ENCODE data around the gene UTF1. TPM values are rescaled to one million over a fixed set of nuclear protein-coding genes. Genes with fewer than 3 reads are reported as not detected.
A peak's percentile ranks its signal among the peaks of the same experiment; 100 is the strongest.
"Not testable (repeated sequence)": the region's sequence is repeated elsewhere in the genome, so short reads cannot be mapped to it uniquely, and the experiment has no call there.

Gene UTF1
- polyA plus RNA-seq, 3 donors from 2014 or later, result not detected

DNA sequence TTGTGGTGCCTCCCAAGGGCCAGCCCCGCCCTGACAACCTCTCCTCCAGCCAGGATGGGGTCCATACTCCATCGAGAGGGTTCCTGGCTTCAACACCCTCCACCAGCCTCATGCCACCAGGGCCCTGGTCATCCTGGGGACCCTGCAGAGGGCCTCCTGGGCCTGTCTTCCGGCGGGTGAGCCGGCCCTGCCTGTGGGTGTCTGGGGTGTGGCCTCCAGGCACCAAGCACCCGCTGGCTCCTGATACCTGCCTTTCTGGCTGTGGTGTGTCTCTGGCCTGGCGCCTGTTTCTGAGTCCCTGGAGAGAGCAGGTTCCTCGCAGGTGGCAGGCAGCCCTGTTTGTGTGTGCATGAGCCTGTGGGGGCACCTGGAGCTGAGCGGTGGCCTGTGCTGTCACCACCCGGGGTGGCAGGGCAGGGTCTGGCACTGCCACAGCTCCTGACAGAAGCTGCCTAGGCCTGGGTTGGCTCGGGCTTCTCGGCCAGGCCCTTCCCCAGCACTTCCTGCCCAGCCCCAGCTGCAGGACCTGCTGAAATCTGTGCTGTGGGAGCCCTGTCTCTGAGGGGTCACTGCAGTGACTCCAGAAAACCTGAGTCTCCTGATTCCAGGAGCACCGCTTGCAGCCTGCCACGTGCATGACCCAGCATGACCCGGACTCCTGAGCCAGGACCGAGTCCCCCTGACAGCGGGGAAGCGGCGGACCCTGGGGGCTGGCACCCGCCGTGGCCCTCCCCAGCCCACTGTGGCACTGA lies 28.2 kb downstream of the UTF1 start:
- DNase-seq, result peak in 2 of 3 donors; percentile 30 to 34
- no peaks in the 10 kb centered on the region for H3K9me3 Mint-ChIP-seq
- no peaks in the 10 kb centered on the region for H3K36me3 Mint-ChIP-seq
- H3K27ac Mint-ChIP-seq, result peak overlapping the region; percentile 37 to 72 (median 60)
- peak overlapping the region in 4 of 5 donors; percentile 27 to 63 (median 48) for H3K4me3 Mint-ChIP-seq
- peaks cover 52 to 54% of the 10 kb centered on the region in 2 donors for H3K4me1 Mint-ChIP-seq
- H3K27me3 Mint-ChIP-seq (ENCODE audit: low read depth in 3 of 3), result peaks cover 3 to 17% (median 8%) of the 10 kb centered on the region in 3 donors

DNA sequence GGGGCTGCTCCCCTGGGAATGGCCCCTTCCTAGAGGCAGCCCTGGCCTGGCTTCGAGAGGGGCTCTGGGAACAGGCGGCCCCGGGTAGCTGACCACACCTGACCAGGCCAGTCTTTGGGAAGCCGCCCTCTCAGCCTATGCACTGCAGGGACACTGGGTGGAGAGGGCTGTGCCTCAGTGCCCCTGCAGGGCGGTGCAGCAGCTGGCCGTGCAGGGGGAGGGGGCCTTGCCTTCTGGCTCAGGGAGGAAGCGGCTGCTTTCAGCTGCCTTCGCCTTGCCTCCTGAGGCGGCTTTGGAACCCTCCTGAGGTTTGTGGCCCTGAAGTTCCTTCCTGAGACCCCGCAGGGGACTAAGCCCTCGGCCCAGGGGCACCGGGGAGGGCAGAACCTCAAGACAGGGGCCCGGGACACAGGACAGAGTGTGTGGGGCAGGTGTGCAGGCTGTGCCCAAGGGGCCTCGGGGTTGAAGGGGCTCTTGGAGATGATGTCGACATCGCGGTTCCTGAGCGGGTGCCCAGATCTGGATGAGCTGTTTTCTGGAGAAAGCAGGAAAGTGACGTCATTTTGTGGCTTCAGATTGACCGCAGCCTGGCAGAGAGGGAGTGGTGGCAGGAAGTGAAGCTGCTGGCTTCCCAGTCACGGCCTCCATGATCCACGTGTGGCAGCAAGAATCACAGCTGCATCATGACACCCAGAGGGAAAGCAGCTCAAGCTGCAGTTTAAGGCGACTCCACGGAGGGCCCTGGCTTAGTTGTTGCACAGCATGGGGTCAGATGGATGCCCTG lies 29.0 kb downstream of the UTF1 start:
- no peaks in the 10 kb centered on the region for H3K36me3 Mint-ChIP-seq
- peaks cover 58 to 61% of the 10 kb centered on the region in 2 donors for H3K4me1 Mint-ChIP-seq
- no peaks in the 10 kb centered on the region for H3K9me3 Mint-ChIP-seq
- H3K27me3 Mint-ChIP-seq (ENCODE audit: low read depth in 3 of 3), result peaks cover 3 to 17% (median 8%) of the 10 kb centered on the region in 3 donors
- peak; percentile 59 to 65 (median 61) for DNase-seq
- peak overlapping the region; percentile 71 to 89 (median 86) for H3K27ac Mint-ChIP-seq
- H3K4me3 Mint-ChIP-seq, result peak overlapping the region; percentile 44 to 64 (median 55)

DNA sequence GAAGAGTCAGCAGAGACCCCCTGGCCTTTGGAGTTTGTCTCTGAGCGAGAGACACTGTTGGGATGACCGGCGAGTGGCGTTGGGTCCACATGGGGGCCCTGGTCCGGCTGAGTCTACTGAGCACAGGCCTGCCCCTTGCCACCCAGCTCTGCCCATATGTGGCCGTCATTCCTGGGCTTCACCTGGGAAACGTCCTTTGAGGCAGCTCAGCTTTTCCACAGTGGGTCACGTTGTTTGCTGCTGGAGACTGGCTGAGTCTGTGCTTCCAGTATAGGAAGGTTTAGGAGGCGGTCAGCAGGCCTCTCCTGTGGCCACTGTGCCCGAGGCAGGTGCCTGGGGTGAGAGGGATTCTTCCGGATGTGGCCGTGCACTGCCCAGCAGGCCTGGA lies 29.6 kb downstream of the UTF1 start:
- H3K4me1 Mint-ChIP-seq, result peaks cover 64 to 66% of the 10 kb centered on the region in 2 donors
- H3K27me3 Mint-ChIP-seq (ENCODE audit: low read depth in 3 of 3), result peaks cover 5 to 18% (median 6%) of the 10 kb centered on the region in 3 donors
- no peaks in the 10 kb centered on the region for H3K9me3 Mint-ChIP-seq
- H3K27ac Mint-ChIP-seq, result peak overlapping the region; percentile 71 to 89 (median 86)
- no peaks in the 10 kb centered on the region for H3K36me3 Mint-ChIP-seq
- peak overlapping the region; percentile 44 to 64 (median 55) for H3K4me3 Mint-ChIP-seq
- no peak for DNase-seq

DNA sequence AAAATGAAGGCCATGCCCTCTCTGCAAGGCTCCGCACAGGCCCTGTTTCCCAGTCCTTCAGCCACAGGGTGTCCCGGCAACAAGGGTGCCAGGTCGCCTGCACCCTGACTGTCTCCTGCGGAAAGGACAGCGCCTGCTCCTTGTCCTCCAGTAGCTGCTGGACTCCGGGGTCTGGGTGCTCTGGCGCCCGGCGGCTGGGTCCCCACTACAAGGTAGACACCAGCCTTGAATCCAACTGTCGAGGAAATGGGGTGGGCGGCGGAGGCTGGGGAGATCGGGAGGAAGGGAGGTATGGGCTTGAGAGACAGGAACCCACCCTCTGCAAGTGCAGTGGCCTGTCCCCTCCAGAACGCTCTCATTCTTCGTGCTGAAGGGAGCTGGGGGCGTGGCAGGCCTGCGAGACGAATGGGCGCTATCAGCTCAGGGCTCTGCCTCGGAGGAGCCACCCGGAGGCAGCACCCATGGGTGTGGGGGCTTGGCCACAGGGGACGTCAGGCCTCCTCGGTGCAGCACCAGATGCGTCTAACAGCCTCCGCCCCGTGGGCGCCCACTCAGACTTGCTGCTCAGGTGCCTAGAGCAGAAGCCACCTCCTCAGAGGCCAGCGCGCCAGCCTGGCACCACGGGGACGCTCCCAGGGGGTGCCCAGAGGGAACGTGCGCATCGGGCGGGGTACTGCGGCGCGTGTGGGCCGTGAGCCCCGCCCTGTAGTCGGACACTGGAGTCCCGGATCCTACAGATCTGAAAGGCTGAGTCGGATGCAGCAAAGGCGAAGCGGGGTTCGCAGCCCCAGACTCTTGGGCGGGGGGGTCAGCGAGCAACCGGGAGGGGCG lies 31.1 kb downstream of the UTF1 start:
- peak; percentile 74 to 75 (median 75) for DNase-seq
- peak overlapping the region; percentile 62 to 81 (median 65) for H3K4me3 Mint-ChIP-seq
- peaks cover 0 to 6% (median 6%) of the 10 kb centered on the region in 3 donors for H3K36me3 Mint-ChIP-seq
- H3K4me1 Mint-ChIP-seq, result peaks cover 74 to 79% of the 10 kb centered on the region in 2 donors
- H3K9me3 Mint-ChIP-seq, result no peaks in the 10 kb centered on the region
- peaks cover 5 to 17% (median 6%) of the 10 kb centered on the region in 3 donors for H3K27me3 Mint-ChIP-seq (ENCODE audit: low read depth in 3 of 3)
- peak overlapping the region in 5 of 6 donors; percentile 23 to 88 (median 74) for H3K27ac Mint-ChIP-seq

DNA sequence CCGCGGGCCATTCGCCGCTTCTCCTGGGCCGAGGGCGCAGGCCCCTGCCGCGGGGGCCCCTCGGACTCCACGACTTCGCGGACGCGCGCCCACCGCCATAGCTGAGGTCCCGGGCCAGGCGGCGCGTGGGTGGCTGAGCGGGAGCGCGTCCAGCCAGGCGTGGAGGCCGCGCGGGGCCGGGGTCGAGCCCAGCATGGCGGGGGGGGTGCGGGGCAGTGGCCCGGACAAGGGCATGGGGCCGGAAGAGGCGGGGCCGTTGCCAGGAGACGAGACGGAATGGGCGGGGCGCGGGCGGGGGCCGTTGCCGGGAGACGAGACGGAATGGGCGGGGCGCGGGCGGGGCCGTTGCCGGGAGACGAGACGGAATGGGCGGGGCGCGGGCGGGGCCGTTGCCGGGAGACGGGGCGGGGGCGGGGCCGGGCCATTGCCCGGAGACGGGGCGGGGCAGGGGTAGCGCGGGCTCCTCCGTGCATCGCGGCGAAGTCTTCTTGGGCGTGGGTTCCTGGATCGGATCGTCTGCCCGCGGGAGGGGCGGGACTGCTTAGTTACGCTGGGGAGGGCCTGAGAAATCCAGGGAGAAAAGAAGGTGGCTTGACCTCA lies 31.8 kb downstream of the UTF1 start:
- Mint-ChIP-seq H3K27me3 (ENCODE audit: low read depth in 3 of 3) (peaks cover 5 to 17% (median 6%) of the 10 kb centered on the region in 3 donors), H3K9me3 (no peaks in the 10 kb centered on the region), H3K36me3 (peaks cover 0 to 6% (median 6%) of the 10 kb centered on the region in 3 donors), H3K4me3 (peak overlapping the region; percentile 72 to 81 (median 76)), H3K4me1 (peaks cover 75 to 79% of the 10 kb centered on the region in 2 donors), H3K27ac (peak overlapping the region in 5 of 6 donors; percentile 23 to 88 (median 82))
- peak; percentile 70 to 74 (median 71) for DNase-seq

DNA sequence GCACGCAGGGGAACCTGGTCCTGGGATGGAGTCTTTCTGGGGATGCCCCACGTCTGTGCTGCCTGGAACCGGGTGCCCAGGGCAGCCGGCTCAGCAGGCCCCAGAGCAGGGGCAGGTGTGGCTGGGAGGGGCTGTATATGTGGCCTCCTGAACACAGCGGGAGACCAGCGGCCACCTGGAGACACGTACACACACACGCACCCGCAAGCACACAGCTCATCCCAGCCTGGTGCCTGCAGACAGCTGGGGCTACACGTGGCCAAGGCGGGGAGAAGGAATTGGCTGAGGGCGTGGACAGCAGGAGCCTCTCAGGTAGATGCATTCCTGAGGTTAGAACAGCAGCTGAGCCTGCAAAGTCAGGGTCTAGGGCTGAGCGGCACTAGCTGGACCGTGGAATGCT lies 32.7 kb downstream of the UTF1 start:
- H3K27ac Mint-ChIP-seq, result peak overlapping the region in 5 of 6 donors; percentile 36 to 84 (median 55)
- peaks cover 66 to 71% of the 10 kb centered on the region in 2 donors for H3K4me1 Mint-ChIP-seq
- no peaks in the 10 kb centered on the region for H3K9me3 Mint-ChIP-seq

DNA sequence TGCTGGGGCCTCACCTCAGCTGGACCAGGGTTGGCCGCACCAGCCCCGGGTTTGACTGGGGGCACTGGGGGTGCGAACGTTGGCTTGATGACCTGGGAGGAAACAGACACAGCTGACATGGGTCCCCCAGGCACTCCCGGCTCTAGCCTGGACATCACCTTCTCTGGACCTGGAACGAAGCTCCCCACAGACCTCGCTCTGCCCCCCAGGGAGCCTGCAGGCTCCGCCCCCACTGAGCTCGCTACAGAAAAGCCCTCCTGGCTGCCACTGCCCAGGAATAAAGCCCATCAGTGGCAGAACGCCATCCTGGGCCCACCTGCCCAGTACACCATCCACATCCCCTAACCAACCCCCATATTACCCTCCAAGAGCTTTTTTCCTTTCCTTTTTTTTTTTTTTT lies 33.7 kb downstream of the UTF1 start:
- peak overlapping the region in 3 of 6 donors; percentile 62 to 78 (median 64) for H3K27ac Mint-ChIP-seq
- H3K27me3 Mint-ChIP-seq (ENCODE audit: low read depth in 3 of 3), result peaks cover 5 to 17% (median 6%) of the 10 kb centered on the region in 3 donors
- peaks cover 59 to 63% of the 10 kb centered on the region in 2 donors for H3K4me1 Mint-ChIP-seq
- no peak for DNase-seq
- peaks cover 0 to 6% (median 6%) of the 10 kb centered on the region in 3 donors for H3K36me3 Mint-ChIP-seq
- peak overlapping the region in 2 of 5 donors; percentile 40 to 47 for H3K4me3 Mint-ChIP-seq
- H3K9me3 Mint-ChIP-seq, result no peaks in the 10 kb centered on the region

More for the DNA sequence above, 32.7 kb downstream of the UTF1 start:
- DNase-seq, result no peak
- Mint-ChIP-seq H3K27me3 (ENCODE audit: low read depth in 3 of 3) (peaks cover 5 to 17% (median 6%) of the 10 kb centered on the region in 3 donors), H3K4me3 (peak overlapping the region in 4 of 5 donors; percentile 75 to 81 (median 78)), H3K36me3 (peaks cover 0 to 6% (median 6%) of the 10 kb centered on the region in 3 donors)

DNA sequence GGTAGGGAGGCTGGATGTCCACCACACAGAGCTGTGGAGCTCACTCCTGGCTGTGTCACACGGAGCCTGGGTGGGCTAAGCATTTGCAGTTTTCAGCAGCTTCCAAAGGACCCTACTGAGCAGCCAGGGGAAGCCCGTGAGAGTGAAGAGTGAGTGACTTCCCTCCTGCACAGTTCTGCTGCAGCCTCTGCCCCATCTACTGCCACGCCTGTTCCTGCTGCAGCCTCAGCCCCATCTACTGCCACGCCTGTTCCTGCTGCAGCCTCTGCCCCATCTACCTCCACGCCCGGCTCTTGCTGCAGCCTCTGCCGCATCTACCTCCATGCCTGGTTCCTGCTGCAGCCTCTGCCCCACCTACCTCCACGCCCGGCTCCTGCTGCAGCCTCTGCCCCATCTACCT lies 34.4 kb downstream of the UTF1 start:
- Mint-ChIP-seq H3K27me3 (ENCODE audit: low read depth in 3 of 3) (peaks cover 2 to 13% (median 4%) of the 10 kb centered on the region in 3 donors), H3K27ac (peak overlapping the region; percentile 16 to 64 (median 44)), H3K4me3 (peak overlapping the region in 4 of 5 donors; percentile 33 to 57 (median 44)), H3K9me3 (no peaks in the 10 kb centered on the region), H3K36me3 (peaks cover 0 to 6% (median 6%) of the 10 kb centered on the region in 3 donors), H3K4me1 (peaks cover 53 to 57% of the 10 kb centered on the region in 2 donors)
- DNase-seq, result peak in 1 of 3 donors; percentile 11

DNA sequence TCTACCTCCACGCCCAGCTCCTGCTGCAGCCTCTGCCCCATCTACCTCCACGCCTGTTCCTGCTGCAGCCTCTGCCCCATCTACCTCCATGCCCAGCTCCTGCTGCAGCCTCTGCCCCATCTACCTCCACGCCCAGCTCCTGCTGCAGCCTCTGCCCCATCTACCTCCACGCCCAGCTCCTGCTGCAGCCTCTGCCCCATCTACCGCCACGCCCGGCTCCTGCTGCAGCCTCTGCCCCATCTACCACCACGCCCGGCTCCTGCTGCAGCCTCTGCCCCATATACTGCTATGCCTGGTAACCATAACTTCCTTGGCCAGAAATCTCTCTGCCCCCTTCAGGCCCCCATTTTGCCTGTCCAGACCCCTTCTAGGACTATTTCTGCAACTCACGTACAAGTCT lies 35.0 kb downstream of the UTF1 start:
- peak overlapping the region in 3 of 6 donors; percentile 38 to 64 (median 53) for H3K27ac Mint-ChIP-seq
- H3K27me3 Mint-ChIP-seq (ENCODE audit: low read depth in 3 of 3), result peaks cover 2 to 11% (median 4%) of the 10 kb centered on the region in 3 donors
- peaks cover 47 to 51% of the 10 kb centered on the region in 2 donors for H3K4me1 Mint-ChIP-seq

DNA sequence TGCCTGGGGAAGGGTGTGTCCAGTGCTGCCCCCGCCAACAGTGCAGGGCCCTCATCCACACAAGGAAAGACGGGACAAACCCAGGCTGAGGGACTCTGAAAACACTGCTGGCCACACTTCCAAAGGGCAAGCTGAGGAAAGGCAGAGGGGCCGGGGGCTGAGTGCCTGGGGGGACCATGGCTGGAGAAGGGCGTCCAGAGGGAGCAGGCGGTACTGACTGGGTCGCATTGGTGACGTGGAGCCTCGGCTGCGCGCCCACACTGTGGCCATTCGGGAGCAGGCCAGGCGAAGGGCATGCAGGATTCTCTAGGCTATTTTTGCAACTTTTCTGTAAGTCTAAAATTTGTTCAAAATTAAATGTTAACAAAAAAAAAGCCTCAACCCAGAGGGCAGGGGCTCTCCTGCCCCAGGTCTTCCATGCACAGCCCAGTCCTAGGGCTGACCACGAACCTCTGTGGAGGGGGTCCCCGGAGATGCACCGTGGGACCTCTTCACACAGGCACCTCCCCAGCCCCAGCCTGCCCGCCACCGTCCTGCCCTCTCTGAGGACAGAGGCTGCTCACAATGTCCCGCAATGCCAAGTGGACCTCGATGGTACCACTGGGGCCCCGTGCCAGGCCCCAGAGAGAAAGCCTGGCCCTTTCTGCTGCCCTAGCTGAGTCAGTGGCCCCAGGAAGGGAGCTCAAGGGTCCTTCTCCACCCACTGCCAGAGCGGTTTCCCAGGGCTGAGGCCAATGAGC lies 36.2 kb downstream of the UTF1 start:
- peak overlapping the region in 2 of 6 donors; percentile 38 to 70 for H3K27ac Mint-ChIP-seq
- H3K4me3 Mint-ChIP-seq, result no peak overlapping the region

More for the DNA sequence above, 35.0 kb downstream of the UTF1 start:
- peak overlapping the region in 1 of 5 donors; percentile 58 for H3K4me3 Mint-ChIP-seq
- not testable (repeated sequence) for H3K36me3 Mint-ChIP-seq, DNase-seq, H3K9me3 Mint-ChIP-seq

DNA sequence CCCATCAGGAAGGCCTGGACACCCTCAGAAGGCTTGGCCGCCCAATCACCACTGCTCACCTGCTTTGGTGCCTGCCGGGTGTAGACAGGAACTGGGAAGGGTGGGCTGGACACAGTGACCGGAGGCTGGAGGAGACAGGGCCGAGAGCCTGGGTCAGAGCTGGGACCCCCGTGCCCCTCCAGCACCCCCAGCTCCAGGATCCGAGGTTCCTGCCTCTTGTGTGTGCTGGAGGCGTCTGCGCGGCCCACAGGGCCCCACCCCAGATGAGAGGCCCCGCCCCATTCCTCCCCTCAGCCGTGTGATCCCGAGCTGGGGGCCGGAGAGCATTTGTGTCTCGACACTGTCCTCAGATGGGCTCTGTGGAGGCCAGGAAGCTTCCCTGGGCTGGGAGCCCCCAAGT lies 37.3 kb downstream of the UTF1 start:
- DNase-seq, result no peak
- Mint-ChIP-seq H3K4me3 (no peak overlapping the region), H3K27ac (no peak overlapping the region), H3K9me3 (no peaks in the 10 kb centered on the region), H3K27me3 (ENCODE audit: low read depth in 3 of 3) (peaks cover 0 to 3% (median 2%) of the 10 kb centered on the region in 3 donors), H3K4me1 (peaks cover 32 to 36% of the 10 kb centered on the region in 2 donors), H3K36me3 (peaks cover 0 to 6% (median 6%) of the 10 kb centered on the region in 3 donors)

More for the DNA sequence above, 36.2 kb downstream of the UTF1 start:
- H3K9me3 Mint-ChIP-seq, result no peaks in the 10 kb centered on the region
- peaks cover 2 to 5% (median 4%) of the 10 kb centered on the region in 3 donors for H3K27me3 Mint-ChIP-seq (ENCODE audit: low read depth in 3 of 3)
- peaks cover 0 to 6% (median 6%) of the 10 kb centered on the region in 3 donors for H3K36me3 Mint-ChIP-seq
- DNase-seq, result no peak
- peaks cover 35 to 39% of the 10 kb centered on the region in 2 donors for H3K4me1 Mint-ChIP-seq

DNA sequence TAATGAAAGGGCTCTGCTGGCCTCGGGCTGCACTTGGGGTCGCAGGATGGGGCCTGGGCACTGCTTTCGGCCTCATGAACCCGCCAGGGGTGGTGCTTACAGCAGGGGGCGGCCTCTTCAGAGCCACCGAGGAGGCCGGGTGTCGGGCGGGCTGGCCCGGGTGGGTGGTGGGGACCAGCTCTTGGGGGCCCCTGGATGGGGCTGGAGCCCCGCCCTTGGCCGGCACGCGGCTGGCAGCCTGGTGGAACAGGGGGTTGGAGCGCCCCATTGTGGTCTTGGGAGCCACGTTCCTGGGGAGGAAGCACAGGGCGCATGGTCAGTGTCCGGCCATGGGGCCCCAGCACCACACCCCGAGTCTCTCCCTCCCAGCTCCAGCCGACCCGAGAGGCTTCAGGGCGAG lies 37.8 kb downstream of the UTF1 start:
- H3K36me3 Mint-ChIP-seq, result peaks cover 0 to 6% (median 6%) of the 10 kb centered on the region in 3 donors
- no peaks in the 10 kb centered on the region for H3K9me3 Mint-ChIP-seq
- no peak overlapping the region for H3K4me3 Mint-ChIP-seq

More for the DNA sequence above, 37.8 kb downstream of the UTF1 start:
- DNase-seq, result no peak
- Mint-ChIP-seq H3K4me1 (peaks cover 27 to 30% of the 10 kb centered on the region in 2 donors), H3K27ac (no peak overlapping the region), H3K27me3 (ENCODE audit: low read depth in 3 of 3) (peaks cover 0 to 3% (median 2%) of the 10 kb centered on the region in 3 donors)

Measured in immature natural killer cell (primary cell).